AML-193 (cell line): ENCODE measurements around the gene THOC3.
"Not testable (repeated sequence)": the region's sequence is repeated elsewhere in the genome, so short reads cannot be mapped to it uniquely, and the experiment has no call there.

Experiments used
- DNase-seq, 2 experiments: peaks; one replicate each; lab custom pipeline; 2025; lab: John Stamatoyannopoulos, UW

THOC3 gene, protein sequence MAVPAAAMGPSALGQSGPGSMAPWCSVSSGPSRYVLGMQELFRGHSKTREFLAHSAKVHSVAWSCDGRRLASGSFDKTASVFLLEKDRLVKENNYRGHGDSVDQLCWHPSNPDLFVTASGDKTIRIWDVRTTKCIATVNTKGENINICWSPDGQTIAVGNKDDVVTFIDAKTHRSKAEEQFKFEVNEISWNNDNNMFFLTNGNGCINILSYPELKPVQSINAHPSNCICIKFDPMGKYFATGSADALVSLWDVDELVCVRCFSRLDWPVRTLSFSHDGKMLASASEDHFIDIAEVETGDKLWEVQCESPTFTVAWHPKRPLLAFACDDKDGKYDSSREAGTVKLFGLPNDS

GRCh38 chr5:175967471-175968372 is at the start of gene THOC3:
THOC3 (minus strand) TSS chr5:175968315; CDS start chr5:175968208, 107 bp downstream.
- not testable (repeated sequence) for DNase-seq

- not testable (repeated sequence) for DNase-seq
These were observed 49.2 kb upstream of the THOC3 start for GRCh38 chr5:176017324-176017723.

GRCh38 chr5:176014360-176014759 is 46.2 kb upstream of the THOC3 start:
- DNase-seq, result not testable (repeated sequence)

- not testable (repeated sequence) for DNase-seq
These were observed 43.0 kb upstream of the THOC3 start for GRCh38 chr5:176011088-176011487.

DNA sequence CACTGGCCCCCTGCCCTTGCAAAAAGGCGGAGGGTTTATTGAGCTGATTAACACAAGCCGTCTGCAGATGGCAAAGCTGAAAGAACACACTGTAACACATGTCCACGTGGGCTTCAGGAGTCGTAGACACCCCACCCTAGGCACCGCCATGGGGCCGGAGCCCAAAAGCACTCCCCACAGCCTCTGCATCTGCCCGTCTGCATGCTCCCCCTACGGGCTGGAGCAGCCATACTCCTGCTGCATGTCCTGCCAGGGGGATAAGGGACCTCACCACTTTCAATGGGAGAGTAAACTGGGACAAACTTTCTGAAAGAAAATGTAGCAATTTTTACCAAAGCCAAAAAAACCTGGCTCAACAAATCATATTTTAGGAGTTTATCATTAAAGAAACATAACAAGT is 42.1 kb upstream of the THOC3 start:
- not testable (repeated sequence) for DNase-seq

GRCh38 chr5:176007220-176007619 is 39.1 kb upstream of the THOC3 start:
- not testable (repeated sequence) for DNase-seq

DNA sequence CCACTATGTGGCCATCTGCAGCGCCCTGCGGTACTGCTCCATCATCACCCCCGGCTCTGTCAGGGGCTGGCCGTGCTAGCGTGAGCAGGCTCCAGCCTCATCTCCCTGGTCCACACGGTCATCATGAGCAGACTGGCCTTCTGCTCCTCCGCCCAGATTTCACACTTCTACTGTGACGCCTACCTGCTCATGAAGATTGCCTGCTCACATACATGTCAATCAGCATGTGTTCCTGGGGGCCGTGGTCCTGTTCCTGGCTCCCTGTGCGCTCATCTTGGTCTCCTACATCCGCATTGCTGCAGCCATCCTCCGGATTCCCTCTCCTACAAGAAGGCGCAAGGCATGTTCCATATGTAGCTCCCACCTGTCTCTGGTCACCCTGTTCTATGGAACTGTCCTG is 38.7 kb upstream of the THOC3 start:
- DNase-seq, result not testable (repeated sequence)

- not testable (repeated sequence) for DNase-seq
These were observed 29.9 kb upstream of the THOC3 start for GRCh38 chr5:175997979-175998378.

DNA sequence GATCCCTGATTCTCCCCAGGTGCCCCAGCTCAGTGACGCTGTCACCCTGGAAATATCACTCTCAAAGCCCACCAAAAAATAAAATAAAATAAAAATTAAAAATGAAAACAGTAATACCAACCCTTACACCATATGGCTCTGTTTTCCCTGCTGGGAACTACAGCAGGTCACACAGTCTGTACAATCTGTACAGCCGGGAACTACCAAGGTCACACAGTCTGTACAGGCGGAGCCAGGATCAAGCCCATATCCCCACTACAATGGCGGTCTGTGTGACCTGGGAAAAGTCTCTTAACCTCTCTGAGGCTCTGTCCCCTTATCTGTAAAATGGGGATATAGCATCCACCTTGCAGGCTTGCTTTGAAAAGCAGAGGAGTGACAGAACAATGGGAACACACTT is 29.4 kb upstream of the THOC3 start:
- DNase-seq, result not testable (repeated sequence)

GRCh38 chr5:175996791-175997190 is 28.7 kb upstream of the THOC3 start:
- DNase-seq, result not testable (repeated sequence)

DNA sequence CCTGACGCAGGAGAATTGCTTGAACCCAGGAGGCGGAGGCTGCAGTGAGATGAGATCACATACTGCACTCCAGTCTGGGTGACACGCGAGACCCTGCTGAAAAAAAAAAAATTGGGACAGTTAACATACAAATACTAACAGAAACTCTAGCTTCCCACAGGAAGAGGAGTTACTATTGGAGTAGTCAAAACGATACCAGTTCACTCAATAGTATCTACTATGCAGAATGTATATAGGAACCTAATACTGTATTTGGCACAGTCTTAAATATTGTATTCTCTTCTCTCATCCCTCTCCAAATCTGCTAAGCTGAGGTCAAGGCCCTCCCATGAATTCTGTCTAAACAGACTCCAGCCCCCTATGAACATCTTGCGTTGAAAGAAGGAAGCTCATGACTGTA is 27.4 kb upstream of the THOC3 start:
- DNase-seq, result not testable (repeated sequence)

DNA sequence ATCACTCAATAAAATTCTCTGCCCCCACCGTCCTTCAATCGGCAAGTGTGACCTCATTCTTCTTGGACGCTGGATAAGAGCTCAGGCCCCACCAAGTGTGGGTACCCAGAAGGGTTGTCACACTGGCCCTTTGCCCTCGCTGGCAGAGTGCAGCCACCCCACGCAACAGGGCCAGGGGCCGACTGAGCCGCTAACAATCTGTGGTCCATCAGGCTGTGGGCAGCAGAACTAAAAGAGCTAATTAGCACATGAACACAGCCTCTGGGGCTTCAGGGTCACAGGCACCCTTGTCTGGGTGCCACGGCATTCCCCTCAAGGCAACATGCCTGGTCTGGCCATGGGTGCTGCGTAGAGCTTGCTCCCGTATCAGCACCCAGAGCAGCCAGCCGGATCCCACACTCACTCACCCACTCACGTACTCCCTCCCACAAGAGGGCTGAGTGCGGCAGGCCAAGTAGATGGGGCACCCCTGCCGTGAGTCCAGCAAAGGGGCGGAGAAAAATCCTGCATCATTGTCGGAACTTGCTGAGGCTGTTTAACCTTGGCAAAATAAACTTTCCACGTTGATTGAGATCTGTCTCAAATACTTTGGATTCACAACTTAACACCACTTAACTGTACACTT is 11.4 kb upstream of the THOC3 start:
- not testable (repeated sequence) for DNase-seq

DNA sequence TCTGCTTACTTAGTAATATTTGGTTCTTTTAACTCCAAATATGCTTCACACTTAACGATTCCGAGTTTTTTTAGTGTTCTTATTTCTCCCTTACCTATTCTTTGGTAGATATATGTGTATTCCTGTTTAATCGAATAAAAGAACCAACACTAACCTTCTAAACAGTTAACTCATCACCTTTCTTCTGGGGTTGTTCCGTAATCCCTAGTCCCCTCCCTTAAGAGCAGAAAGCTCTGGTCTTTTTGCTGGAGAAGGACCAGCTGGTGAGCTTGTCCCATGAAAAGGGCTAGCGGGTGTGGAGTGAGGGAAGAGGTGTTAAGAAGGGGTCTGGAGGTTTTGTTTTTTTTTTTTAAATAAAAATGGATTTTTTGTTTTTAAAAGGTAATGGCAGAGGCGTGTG is 266 bp upstream of the THOC3 start:
- DNase-seq, result not testable (repeated sequence)

GRCh38 chr5:175962329-175962728 is 5.8 kb downstream of the THOC3 start:
- DNase-seq, result not testable (repeated sequence)

- not testable (repeated sequence) for DNase-seq
These were observed 7.9 kb downstream of the THOC3 start for GRCh38 chr5:175960228-175960627.

DNA sequence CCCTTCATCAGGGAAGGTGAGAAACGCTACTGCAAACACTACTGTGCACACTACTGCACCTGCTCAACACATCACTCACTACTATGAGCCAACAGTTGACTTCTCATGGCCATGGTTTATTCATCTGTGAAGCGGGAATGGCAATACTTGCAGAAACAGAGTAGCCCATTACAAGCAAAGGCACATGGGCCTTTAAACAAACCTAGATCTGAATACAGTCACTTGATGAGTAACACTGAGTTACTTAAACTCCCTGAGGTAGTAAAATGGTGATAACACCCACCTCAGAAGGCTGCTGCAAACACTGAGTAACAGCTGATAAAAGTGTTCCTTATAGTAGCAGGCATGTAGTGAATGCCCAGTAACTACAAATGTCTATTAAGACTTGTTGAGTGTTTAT is 9.6 kb downstream of the THOC3 start:
- not testable (repeated sequence) for DNase-seq

DNA sequence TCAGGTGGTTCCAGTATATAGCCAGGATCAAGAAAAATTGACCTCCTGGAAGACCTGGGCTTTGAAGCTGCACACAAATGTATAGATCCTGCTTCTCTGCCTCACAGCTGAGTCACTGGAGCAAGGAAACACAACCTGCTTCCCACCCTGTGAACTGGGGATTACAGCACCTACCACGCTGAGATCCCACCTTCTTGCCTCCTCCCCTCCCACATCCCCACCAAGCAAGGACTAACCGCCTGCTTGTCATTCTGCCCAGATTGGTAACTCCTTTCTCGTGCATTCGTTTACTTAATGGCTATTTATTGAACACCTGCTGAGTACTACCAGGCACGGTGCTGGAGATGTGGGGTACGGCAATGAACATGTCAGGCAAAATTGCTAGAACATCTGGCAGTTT is 14.0 kb downstream of the THOC3 start:
- DNase-seq, result not testable (repeated sequence)

DNA sequence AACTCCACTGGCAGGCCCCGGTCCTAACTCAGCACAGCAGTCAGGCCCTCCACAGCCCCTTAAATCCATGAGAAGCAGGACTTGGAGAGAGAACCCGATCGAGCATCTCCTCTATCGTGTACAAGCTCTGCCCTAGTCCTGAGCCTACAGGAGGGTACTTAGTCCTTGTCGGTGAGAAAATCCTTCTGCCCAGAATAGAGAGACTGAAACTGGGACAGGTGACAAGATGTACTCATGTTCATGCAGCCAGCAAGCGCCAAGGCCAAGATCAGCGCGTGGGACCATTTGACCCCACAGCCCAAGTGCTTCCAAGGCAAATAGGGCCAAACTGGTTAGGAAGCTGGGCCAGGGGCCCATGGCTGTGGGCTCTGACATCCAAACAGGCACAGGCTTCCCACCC is 15.3 kb downstream of the THOC3 start:
- not testable (repeated sequence) for DNase-seq

- DNase-seq, result not testable (repeated sequence)
These were observed 16.7 kb downstream of the THOC3 start for GRCh38 chr5:175951339-175951969.

- not testable (repeated sequence) for DNase-seq
These were observed 19.6 kb downstream of the THOC3 start for GRCh38 chr5:175948329-175949108.

DNA sequence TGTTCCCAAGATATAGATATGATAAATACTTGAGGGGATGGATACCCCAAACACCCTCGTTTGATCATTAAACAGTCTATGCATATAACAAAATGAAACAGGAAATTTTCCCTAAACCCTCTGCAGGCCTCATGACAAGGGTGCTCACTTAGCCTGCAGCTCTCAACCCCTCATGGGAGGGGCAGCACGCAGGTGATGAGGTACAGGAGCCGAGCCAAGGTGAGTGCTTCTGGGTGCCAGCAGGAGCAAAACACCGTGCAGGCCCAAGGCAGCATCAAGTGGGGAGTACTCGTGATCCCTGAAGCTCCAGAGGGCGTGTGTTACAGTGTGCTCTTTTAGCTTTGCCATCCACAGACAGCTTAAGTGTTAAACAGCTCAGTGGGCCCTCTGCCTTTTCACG is 24.9 kb downstream of the THOC3 start:
- DNase-seq, result not testable (repeated sequence)
